DOHH2 (cell line): Measurements from ENCODE around the gene YPEL3.

Source experiments
- H3F3A ChIP-seq: fragments of 200-600 bp; sonication (generic), shearing (Covaris generic); 2 replicates; pipeline ENCODE4 v1.6.0; 2016; ENCODE audit warnings: antibody characterized with exemption, mild to moderate bottlenecking; ENCODE audit not compliant: control insufficient read depth, insufficient read depth
- H3K27ac ChIP-seq: fragments of 200-600 bp; sonication (generic); 2 replicates; pipeline ENCODE4 v1.5.1; 2014; ENCODE audit warnings: low read depth, mild to moderate bottlenecking, low read length, moderate library complexity
- H3K27me3 ChIP-seq: fragments of 200-600 bp; sonication (generic); 2 replicates; pipeline ENCODE4 v1.6.1; 2014; ENCODE audit warnings: mild to moderate bottlenecking, low read length, mixed read lengths; ENCODE audit not compliant: control insufficient read depth
- H3K36me3 ChIP-seq: fragments of 200-600 bp; sonication (generic); 2 replicates; pipeline ENCODE4 v1.6.1; 2014; ENCODE audit warnings: mild to moderate bottlenecking, low read length, moderate library complexity, mixed read lengths; ENCODE audit not compliant: control insufficient read depth
- H3K4me1 ChIP-seq: fragments of 200-600 bp; sonication (generic); 2 replicates; pipeline ENCODE4 v1.6.1; 2014; ENCODE audit warnings: mild to moderate bottlenecking, low read length, mixed read lengths; ENCODE audit not compliant: control insufficient read depth
- H3K4me2 ChIP-seq: fragments of 200-600 bp; sonication (generic); 2 replicates; pipeline ENCODE4 v1.6.0; 2014; ENCODE audit warnings: mild to moderate bottlenecking, low read length, moderate library complexity
- H3K4me3 ChIP-seq: fragments of 200-600 bp; sonication (generic); 2 replicates; pipeline ENCODE4 v1.5.1; 2014; ENCODE audit warnings: mild to moderate bottlenecking, low read length, mixed read lengths
- H3K79me2 ChIP-seq: fragments of 200-600 bp; sonication (generic); 2 replicates; pipeline ENCODE4 v1.6.1; 2014; ENCODE audit warnings: mild to moderate bottlenecking, low read length, mixed read lengths; ENCODE audit not compliant: control insufficient read depth
- H3K9me2 ChIP-seq: fragments of 200-600 bp; sonication (generic); replicated peaks from 2 replicates; pipeline ENCODE4 v1.6.1; 2014; ENCODE audit warnings: mild to moderate bottlenecking, low read length, mixed read lengths; ENCODE audit not compliant: control insufficient read depth
- H3K9me3 ChIP-seq: fragments of 200-600 bp; sonication (generic); 2 replicates; pipeline ENCODE4 v1.6.1; 2014; ENCODE audit warnings: antibody characterized with exemption, low read length, mixed read lengths; ENCODE audit not compliant: control insufficient read depth, insufficient read depth
- H4K20me1 ChIP-seq: fragments of 200-600 bp; sonication (generic); 2 replicates; pipeline ENCODE4 v1.6.0; 2014; ENCODE audit warnings: low read depth, mild to moderate bottlenecking, antibody characterized with exemption, low read length, moderate library complexity; ENCODE audit not compliant: control insufficient read depth, insufficient read depth
- CTCF ChIP-seq: fragments of 200-600 bp; sonication (generic); IDR thresholded peaks from one replicate; pipeline ENCODE4 v1.5.1; 2014; ENCODE audit warnings: antibody characterized with exemption, mild to moderate bottlenecking, low read depth, low read length; ENCODE audit not compliant: poor library complexity, severe bottlenecking
- EZH2phosphoT487 ChIP-seq: fragments of 200-600 bp; sonication (generic); IDR thresholded peaks from 2 replicates; pipeline ENCODE4 v1.6.1; 2017; ENCODE audit warnings: borderline replicate concordance, mild to moderate bottlenecking, antibody characterized with exemption, low read length, moderate library complexity, mixed read lengths

Gene YPEL3

GRCh38 chr16:30095166-30096078, 591 bp downstream of the YPEL3 start:
- Histone ChIP-seq H3K27ac (no peak overlapping the region), H3K79me2 (no peaks in the 10 kb centered on the region), H3K27me3 (no peaks in the 10 kb centered on the region), H3K9me3 (peaks cover 22% of the 10 kb centered on the region), H3K4me3 (peak overlapping the region; percentile 71), H3K36me3 (peaks cover 15% of the 10 kb centered on the region), H4K20me1 (no peaks in the 10 kb centered on the region), H3K4me1 (peaks cover 54% of the 10 kb centered on the region), H3K4me2 (peak overlapping the region; percentile 96), H3K9me2 (no peaks in the 10 kb centered on the region), H3F3A (peaks cover 13% of the 10 kb centered on the region)
- TF ChIP-seq CTCF (no peak), EZH2phosphoT487 (no peak)

- Histone ChIP-seq H3K4me2 (peak overlapping the region; percentile 96), H3K4me1 (peaks cover 62% of the 10 kb centered on the region), H3K79me2 (no peaks in the 10 kb centered on the region), H3F3A (peaks cover 17% of the 10 kb centered on the region), H3K4me3 (peak overlapping the region; percentile 71), H3K9me2 (no peaks in the 10 kb centered on the region), H3K36me3 (peaks cover 15% of the 10 kb centered on the region), H4K20me1 (no peaks in the 10 kb centered on the region), H3K9me3 (peaks cover 22% of the 10 kb centered on the region), H3K27me3 (no peaks in the 10 kb centered on the region), H3K27ac (no peak overlapping the region)
- TF ChIP-seq EZH2phosphoT487 (no peak), CTCF (no peak)
These were observed 1.4 kb downstream of the YPEL3 start for GRCh38 chr16:30094541-30095165.

DNA sequence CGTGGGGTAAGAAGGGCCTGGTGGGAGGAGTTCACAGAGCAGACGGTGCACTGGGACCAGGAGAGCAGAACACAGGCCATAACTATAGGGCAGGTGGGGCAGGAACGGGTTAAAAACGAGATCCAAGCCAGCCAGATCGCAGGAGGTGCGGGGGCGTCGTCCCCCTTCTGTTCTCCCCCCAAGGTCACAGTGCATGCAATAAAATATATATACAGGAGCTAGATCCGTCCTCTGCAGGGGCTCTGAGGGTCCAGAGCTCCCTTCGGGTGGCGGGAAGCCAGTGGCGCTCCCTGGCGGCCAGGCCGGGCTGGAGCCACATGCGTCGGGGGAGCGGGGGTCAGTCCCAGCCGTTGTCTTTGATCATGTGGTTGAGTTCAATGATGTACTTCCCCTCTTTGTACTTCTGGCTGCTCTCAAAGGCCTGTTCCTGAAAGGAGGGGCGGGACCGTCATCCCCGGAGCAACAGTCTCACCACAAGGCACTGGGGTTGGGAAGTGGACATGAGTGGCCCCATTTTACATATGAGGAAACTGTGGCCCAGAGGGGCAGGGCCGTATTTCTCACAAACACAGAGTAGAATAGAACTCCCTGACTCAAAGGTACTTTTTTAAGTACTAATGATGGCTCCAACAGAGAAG, 3.5 kb downstream of the YPEL3 start:
- peak; percentile 89 for TF ChIP-seq CTCF
- no peak for TF ChIP-seq EZH2phosphoT487
- Histone ChIP-seq H3K27ac (peak overlapping the region; percentile 74), H3K36me3 (peaks cover 13% of the 10 kb centered on the region), H4K20me1 (no peaks in the 10 kb centered on the region), H3K9me3 (peaks cover 11% of the 10 kb centered on the region), H3K9me2 (no peaks in the 10 kb centered on the region), H3K4me2 (peak overlapping the region; percentile 76), H3K4me1 (peaks cover 62% of the 10 kb centered on the region), H3F3A (peaks cover 19% of the 10 kb centered on the region), H3K4me3 (peak overlapping the region; percentile 75), H3K27me3 (no peaks in the 10 kb centered on the region), H3K79me2 (no peaks in the 10 kb centered on the region)
